MV-4-11 (cell line): ENCODE measurements around the gene ASIC5.

ENCODE experiments used
- DNase-seq: peaks from one replicate; lab custom pipeline; 2025; lab: John Stamatoyannopoulos, UW

The ASIC5 gene

GRCh38 chr4:155866177-155866576 lies at the start of gene ASIC5:
ASIC5 (minus strand) TSS chr4:155866277; CDS start chr4:155866226, 51 bp downstream.
- no peak for DNase-seq

- DNase-seq: no peak
Observed at GRCh38 chr4:155914782-155915181, 48.7 kb upstream of the ASIC5 start.

GRCh38 chr4:155911905-155912304 lies 45.8 kb upstream of the ASIC5 start:
- DNase-seq: no peak

- DNase-seq: no peak
Observed at GRCh38 chr4:155909615-155910226, 43.6 kb upstream of the ASIC5 start.

GRCh38 chr4:155908187-155909139 lies 42.4 kb upstream of the ASIC5 start:
- peak; percentile 39 for DNase-seq

GRCh38 chr4:155907556-155907955 lies 41.5 kb upstream of the ASIC5 start:
- DNase-seq: no peak

- no peak for DNase-seq
Observed at GRCh38 chr4:155906554-155907247, 40.6 kb upstream of the ASIC5 start.

- DNase-seq: no peak
Observed at GRCh38 chr4:155904331-155904730, 38.3 kb upstream of the ASIC5 start.

GRCh38 chr4:155903453-155903852 lies 37.4 kb upstream of the ASIC5 start, which contains the start of gene TDO2:
TDO2 (plus strand) TSS chr4:155903696; CDS start chr4:155903759, 63 bp downstream.
- DNase-seq: no peak

- no peak for DNase-seq
Observed at GRCh38 chr4:155901013-155901412, 34.9 kb upstream of the ASIC5 start.

- no peak for DNase-seq
Observed at GRCh38 chr4:155900381-155900780, 34.3 kb upstream of the ASIC5 start.

GRCh38 chr4:155899891-155900290 lies 33.8 kb upstream of the ASIC5 start:
- DNase-seq: no peak

- peak; percentile 5 for DNase-seq
Observed at GRCh38 chr4:155898371-155898770, 32.3 kb upstream of the ASIC5 start.

- no peak for DNase-seq
Observed at GRCh38 chr4:155891058-155891457, 25.0 kb upstream of the ASIC5 start.

- no peak for DNase-seq
Observed at GRCh38 chr4:155889946-155890345, 23.9 kb upstream of the ASIC5 start.

GRCh38 chr4:155889031-155889793 lies 23.1 kb upstream of the ASIC5 start:
- peak; percentile 93 for DNase-seq

GRCh38 chr4:155887847-155888570 lies 21.9 kb upstream of the ASIC5 start:
- DNase-seq: no peak

- no peak for DNase-seq
Observed at GRCh38 chr4:155887045-155887444, 21.0 kb upstream of the ASIC5 start.

- no peak for DNase-seq
Observed at GRCh38 chr4:155885666-155886065, 19.6 kb upstream of the ASIC5 start.

GRCh38 chr4:155883895-155884294 lies 17.8 kb upstream of the ASIC5 start:
- DNase-seq: no peak

- no peak for DNase-seq
Observed at GRCh38 chr4:155881555-155881954, 15.5 kb upstream of the ASIC5 start.
